Fibroblast of villous mesenchyme (primary cell): ENCODE measurements around the gene LZTR1. TPM values are rescaled to one million over a fixed set of nuclear protein-coding genes. Genes with fewer than 3 reads are reported as not detected.

Experiments
- DNase-seq: peaks from one replicate; pipeline ENCODE4 v3.0.0-alpha.2; 2010; ENCODE audit warnings: low read depth
- H3K4me3 ChIP-seq: 2 replicates; pipeline ENCODE4 v1.5.1; 2011; ENCODE audit warnings: low read depth, mild to moderate bottlenecking, low read length
- total RNA-seq: library from RNA; depleted of rRNA; stranded (reverse); fragments of >200 nt; gene quantifications from 2 replicates; pipeline ENCODE4 v1.2.3, GENCODE V29; 2012
- TF ChIP-seq, protein P1 (sequence below): IDR thresholded peaks from 2 replicates; pipeline ENCODE4 v1.5.1; 2012; ENCODE audit warnings: low read depth, mild to moderate bottlenecking, low read length; ENCODE audit not compliant: insufficient read depth

The LZTR1 gene
- total RNA-seq, 1 donor = 60.9 TPM

DNA sequence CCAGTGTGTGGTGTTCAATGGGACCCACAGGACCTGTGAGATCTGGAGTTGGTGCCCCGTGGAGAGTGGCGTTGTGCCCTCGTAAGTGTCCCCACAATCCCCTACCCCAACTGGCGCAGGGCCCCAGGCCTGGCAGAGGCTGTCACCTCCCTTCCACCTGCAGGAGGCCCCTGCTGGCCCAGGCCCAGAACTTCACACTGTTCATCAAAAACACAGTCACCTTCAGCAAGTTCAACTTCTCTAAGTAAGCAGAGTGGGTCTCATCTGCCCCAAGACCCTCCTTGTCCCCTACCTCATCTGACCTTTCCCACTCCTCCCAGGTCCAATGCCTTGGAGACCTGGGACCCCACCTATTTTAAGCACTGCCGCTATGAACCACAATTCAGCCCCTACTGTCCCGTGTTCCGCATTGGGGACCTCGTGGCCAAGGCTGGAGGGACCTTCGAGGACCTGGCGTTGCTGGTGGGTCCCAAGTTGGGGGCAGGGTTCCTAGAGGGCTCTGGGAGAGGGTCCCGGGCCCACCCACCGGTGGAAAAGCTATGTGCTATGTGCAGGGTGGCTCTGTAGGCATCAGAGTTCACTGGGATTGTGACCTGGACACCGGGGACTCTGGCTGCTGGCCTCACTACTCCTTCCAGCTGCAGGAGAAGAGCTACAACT, 41.0 kb downstream of the LZTR1 start:
- no peak for DNase-seq
- TF ChIP-seq, protein P1, sequence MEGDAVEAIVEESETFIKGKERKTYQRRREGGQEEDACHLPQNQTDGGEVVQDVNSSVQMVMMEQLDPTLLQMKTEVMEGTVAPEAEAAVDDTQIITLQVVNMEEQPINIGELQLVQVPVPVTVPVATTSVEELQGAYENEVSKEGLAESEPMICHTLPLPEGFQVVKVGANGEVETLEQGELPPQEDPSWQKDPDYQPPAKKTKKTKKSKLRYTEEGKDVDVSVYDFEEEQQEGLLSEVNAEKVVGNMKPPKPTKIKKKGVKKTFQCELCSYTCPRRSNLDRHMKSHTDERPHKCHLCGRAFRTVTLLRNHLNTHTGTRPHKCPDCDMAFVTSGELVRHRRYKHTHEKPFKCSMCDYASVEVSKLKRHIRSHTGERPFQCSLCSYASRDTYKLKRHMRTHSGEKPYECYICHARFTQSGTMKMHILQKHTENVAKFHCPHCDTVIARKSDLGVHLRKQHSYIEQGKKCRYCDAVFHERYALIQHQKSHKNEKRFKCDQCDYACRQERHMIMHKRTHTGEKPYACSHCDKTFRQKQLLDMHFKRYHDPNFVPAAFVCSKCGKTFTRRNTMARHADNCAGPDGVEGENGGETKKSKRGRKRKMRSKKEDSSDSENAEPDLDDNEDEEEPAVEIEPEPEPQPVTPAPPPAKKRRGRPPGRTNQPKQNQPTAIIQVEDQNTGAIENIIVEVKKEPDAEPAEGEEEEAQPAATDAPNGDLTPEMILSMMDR = no peak
- H3K4me3 ChIP-seq = no peak overlapping the region

DNA sequence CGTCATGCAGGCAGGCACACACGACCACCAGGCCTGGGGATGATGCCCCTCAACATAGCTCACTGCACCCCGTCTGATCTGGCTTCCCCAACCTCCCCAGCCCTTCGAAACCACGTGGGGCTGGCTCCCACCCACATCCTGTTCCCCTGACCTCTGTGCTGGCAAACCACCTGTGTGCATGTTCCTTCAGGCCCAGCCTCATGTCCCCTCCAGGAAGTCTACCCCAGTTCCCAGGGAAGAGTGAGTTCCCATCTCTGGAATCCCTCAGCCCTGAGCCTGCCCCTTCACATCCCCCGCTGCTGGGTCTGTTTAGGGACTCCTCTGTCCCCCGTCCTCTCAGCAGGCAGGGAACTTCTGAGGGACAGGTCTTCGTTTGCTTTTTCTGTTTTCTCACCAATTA, 43.2 kb downstream of the LZTR1 start:
- no peak overlapping the region for H3K4me3 ChIP-seq
- no peak for DNase-seq
- TF ChIP-seq, protein P1 = no peak

DNA sequence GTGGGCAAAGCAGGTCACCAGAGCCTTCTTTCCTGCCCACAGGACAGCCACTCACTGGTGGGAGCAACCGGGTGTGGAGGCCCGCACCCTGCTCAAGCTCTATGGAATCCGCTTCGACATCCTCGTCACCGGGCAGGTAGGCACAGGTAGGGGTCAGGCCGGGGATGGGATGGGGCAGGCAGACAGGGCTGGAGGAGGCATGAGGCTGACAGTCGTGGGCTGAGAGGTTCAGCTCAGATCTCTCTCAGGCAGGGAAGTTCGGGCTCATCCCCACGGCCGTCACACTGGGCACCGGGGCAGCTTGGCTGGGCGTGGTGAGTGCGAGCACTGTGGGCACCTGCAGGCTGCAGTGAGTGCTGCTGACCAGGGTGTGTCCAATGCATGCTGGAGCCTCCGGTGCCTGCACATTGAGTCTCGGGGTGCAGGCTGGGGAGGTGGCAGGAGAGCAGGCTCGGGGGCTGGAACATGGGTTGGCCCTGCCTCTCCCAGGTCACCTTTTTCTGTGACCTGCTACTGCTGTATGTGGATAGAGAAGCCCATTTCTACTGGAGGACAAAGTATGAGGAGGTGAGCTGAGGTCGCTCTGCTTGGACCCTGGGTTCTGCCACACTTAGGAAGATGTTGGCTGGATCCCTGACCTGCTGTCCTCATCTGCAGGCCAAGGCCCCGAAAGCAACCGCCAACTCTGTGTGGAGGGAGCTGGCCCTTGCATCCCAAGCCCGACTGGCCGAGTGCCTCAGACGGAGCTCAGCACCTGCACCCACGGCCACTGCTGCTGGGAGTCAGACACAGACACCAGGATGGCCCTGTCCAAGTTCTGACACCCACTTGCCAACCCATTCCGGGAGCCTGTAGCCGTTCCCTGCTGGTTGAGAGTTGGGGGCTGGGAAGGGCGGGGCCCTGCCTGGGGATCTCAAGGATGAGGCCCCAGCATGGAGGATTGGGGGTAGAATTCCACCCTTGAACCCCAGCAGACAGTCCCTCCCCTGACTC, 44.0 kb downstream of the LZTR1 start:
- H3K4me3 ChIP-seq = no peak overlapping the region
- DNase-seq = no peak
- TF ChIP-seq, protein P1 = no peak

DNA sequence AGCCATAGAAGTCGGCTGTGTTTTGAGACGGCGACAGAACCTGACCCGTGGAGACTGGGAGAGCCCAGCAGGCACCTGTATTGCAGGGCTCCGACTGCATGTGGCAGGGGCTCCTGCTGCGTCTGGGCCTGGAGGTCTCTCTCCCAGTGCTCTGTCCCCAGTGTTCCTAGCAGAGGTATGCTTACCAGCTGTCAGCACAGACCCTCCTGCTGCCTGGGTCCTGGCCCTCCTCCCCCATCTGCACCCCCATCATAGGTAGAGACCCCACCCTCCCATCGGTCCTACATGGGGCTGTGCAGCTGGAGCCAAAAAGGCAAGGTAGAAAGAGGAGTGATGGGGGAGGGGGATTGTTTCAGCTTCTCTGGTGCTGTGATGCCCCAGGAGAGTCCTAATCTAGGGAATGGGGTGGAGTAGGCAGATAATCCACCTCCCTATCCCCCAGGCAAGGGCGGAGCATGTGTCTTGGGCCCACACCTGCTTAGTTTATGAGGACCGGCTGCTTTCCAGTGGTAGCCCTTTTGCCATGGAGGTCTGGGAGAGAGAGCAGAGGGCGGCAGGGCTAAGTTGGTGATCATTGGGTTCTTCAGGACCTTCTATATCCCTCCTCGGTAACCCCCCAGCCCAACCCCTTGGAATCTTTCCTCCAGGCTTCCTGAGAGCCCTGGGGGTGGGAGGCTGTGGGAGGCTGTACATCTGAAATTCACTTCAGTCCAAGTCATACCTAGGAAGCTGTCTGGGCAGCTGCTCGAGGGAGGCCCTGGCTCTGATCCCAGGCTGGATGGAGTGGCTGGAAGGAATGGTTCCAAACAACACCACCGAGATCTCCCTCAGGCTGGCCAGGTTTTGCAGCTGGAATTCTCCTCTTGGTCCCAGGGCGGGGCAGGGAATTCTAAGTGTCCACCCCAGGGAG, 44.9 kb downstream of the LZTR1 start:
- TF ChIP-seq, protein P1 = no peak
- peak; percentile 29 for DNase-seq
- H3K4me3 ChIP-seq = no peak overlapping the region

DNA sequence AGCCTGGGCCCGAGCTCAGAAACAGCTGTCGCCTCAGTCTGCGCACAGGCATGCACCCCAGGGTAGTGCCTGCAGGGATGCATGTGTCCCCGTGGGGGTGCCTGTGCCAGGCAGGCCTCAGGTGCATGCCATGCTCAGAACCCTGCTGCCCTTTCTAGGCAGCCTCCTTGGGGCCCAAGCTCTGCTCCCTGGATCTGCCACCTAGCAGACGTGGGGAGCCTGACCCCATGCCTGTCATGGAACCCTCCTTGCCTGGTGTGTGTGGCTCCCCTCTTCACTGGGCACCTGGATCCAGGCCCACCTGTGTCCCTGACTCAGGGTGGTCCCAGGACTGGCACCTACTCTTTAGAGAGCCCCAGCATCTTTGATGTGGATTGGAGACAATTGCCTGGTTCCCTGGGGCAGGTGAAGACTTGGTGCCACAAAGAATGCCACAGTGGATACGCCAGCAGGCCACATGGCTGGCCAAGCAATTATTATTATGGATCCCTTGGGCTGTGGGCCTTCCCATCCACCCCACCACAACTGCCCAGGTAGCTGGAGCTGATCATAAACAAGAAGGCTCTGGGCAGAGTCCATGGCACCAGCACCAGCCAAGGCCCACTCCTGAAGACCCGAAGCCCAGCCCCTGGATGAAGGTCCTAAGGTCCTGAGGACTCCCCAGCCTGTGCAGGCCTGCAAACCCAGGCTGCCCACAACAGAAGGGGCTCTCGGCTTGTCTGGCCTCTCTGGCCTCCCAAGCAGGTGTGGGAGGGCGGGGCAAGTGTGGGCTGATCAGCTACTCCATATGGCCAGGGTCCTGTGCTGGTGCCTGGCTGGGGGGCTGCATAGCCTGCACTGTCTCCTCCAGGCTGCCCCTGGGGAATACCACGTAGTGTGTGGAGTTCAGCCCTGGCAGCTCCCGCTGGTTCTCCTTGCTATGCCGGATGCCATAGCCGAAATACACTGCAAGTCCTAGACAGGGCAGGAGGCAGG, 46.5 kb downstream of the LZTR1 start:
- no peak for DNase-seq
- TF ChIP-seq, protein P1 = no peak
- H3K4me3 ChIP-seq = no peak overlapping the region
